NCI-H2227 (cell line): ENCODE results near the gene CASP2.

Experiments used
- DNase-seq: peaks from one replicate; lab custom pipeline; 2025; ENCODE audit not compliant: unreplicated experiment; lab: John Stamatoyannopoulos, UW

The CASP2 gene

DNA sequence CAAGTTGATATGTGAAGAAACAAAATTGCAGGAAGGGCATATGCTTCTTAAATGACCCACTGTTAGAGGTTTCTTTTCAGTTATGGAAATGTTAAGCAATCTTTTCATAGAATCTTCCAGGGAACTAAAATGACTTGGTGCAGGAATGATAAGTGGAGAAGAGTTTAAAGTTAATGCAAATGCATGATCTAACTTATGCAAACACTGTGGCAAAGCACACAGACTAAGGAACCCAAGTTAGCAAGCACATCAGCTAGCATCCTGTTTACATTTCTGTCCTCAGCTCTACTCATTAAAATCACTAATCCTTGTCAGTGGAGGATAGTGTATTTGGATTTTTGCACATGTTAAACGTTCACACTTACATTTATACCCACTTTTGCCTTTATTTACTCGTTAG lies 37.1 kb downstream of the CASP2 start:
- DNase-seq = no peak

DNA sequence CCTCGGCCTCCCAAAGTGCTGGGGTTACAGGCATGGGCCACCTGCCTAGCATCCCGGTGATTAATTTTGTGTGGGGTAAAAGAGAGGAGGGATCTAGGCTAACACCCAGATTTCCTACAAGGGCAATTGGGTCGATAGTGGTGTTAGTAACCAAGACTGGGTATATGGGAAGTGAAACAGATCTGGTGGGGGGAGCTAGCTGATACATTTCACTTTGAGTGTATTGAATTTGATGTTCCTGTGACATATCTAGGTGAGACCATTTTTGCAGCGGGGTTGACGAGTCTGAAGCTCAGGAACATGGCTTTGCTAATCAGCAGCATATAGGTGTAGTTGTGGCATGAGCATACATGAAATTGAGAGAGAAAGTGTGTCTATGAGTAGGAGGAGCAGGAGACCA lies 39.8 kb downstream of the CASP2 start:
- no peak for DNase-seq

DNA sequence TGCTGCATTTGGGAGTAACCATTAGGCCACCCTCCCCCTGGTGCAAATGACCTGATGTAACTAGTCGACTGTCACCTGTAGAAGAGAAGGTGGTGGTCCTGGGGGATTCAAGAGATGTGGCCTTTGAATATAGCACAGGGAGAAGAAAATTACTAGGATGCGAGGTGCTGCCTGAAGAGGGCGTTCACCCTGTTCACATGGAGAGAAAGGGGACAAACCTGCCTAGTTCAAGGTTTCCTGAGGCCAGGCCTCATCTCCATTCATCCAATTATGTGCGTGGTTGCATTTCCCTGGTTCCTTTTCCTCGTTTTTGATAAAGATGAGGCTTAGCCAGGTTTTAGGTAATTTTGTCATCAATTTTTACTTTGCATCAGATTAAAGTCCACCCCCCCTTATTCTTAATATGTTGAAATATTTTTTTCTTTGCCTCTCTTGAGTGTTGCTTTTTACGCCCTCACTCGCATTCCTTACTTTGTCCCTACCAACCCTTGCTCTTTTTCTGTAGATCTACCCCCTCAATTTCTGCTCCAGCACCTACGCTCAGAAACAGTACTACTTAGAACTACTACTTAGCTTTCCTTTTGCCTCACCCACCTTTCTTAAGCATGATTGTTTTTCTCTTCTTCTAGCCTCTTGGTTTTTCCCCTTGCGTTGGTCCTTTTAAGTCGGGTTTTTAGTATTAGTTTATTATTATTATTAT lies 41.5 kb downstream of the CASP2 start:
- no peak for DNase-seq

DNA sequence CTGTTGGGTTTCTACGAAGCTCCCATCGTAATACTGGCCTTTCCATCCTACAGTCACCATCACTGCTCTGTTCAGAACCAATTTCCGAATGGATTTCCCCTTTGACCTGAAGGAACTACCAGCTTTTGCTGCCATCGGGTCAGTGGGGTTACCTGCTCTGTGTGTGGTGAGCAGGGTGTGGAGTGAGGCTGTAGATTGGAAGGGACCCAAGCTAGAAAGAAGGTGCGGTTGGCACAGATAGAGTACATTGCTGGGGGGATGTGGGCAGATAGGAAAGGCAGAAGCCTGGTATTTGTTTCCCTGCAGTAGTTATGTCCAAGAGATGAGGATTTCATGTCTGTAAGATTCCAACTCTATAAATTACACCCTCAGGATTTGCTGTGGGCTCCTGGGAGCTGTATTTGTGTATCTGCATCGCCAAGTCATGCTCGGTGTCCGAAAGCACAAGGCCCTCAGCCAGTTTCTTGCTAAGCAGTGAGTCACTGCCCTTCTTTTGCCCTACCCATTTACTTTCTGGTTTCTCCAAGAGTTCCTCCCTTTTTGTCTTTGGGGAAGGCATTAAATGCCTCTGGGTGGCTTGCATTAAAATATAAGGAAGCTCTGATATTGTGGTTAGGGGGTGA lies 43.1 kb downstream of the CASP2 start:
- DNase-seq = no peak

DNA sequence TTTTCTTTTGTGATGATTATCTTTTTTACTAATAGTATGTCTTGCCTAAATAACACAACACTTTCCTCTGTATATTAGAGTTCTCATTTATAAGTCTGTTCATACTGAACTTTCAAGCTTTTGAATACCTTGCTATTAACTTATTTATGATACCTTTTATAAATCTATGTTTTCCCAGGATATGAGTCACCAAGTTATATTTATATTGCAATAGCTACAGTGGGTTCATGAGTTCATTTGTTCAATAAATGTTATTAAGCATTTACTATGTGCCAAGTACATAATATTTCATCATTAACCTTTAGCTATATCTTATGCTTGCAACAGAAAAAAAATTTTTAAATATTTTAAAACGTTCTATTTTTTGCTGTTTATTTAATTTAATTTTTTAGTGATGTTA lies 46.1 kb downstream of the CASP2 start:
- no peak for DNase-seq

DNA sequence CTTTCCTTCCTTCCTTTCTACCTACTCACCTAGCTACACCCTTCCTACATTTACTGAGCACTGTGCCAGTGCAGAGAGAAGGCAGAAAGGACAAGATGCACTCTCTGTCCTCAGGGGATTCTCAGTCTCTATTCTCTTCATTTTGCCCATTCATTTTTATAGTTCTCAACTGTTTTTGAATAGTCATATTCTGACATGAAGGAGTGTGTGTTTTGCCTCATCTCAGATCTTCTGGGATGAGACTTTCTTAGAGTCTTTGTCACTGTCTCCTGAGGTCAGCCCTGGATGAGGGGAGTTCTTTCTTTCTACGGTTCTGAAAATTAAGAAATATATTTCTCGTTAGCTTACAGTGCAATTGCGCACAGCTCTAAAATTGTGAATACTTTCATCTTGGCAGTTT lies 49.1 kb downstream of the CASP2 start:
- no peak for DNase-seq

DNA sequence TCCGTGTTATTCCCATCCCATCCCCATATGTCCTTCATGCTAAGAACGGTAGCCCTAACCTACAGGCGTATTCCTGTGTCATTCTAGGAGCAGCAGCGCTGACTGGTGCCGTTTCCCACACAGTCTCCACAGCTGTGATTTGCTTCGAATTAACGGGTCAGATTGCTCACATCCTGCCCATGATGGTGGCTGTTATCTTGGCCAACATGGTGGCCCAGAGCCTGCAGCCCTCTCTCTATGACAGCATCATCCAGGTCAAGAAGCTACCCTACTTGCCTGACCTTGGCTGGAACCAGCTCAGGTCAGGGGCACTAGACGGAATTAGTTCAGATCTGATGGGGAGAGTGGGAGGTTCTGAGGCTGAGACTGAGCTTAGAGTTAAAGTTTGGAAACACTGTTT lies 53.7 kb downstream of the CASP2 start:
- DNase-seq = no peak

DNA sequence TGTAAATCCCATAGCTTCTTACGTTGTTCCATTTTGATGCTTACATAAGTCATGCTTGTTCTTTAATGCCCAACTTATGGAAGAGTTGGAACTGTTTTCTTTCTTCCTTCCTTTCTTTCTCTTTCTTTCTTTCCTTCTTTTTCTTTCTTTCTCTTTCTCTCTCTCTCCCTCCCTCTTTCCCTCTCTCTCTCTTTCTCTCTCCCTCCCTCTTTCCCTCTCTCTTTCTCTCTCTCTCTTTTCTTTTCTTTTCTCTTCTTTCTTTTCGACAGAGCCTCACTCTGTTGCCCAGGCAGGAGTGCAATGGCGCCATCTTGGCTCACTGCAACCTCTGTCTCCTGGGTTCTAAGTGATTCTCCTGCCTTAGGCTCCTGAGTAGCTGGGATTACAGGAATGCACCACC lies 55.4 kb downstream of the CASP2 start:
- DNase-seq = no peak

DNA sequence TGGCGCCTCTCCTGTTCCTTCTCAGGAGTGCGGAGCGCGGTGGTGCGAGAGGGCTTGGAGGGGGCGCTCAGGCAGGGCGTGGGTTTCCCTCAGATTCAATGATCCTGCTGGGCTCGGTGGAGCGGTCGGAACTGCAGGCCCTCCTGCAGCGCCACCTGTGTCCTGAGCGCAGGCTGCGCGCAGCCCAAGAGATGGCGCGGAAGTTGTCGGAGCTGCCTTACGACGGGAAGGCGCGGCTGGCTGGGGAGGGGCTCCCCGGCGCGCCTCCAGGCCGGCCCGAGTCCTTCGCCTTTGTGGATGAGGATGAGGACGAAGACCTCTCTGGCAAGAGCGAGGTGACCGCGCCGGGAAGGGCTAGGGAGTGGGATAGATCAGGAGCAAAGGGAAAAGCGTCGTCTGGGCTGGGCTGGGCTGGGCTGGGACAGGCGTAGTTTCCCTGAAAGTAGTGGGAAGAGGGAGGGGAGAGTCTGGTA lies 57.3 kb downstream of the CASP2 start:
- DNase-seq = peak; percentile 80

DNA sequence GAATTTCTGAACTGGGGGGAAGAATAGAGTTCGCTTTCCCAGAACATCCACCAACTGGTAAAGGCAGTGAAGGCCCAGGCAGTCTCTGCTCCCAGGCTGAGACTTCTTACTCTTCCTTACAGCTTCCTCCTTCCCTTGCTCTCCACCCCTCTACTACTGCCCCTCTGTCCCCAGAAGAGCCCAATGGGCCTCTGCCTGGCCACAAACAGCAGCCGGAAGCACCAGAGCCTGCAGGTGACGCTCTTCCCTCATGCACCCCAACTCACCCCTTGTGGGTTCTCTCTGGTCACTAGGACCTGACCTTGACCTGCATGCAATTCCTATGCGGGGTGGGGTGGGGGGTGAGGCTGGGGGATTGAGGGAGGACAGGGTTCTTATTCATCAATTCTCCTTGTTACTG lies 57.9 kb downstream of the CASP2 start:
- no peak for DNase-seq

DNA sequence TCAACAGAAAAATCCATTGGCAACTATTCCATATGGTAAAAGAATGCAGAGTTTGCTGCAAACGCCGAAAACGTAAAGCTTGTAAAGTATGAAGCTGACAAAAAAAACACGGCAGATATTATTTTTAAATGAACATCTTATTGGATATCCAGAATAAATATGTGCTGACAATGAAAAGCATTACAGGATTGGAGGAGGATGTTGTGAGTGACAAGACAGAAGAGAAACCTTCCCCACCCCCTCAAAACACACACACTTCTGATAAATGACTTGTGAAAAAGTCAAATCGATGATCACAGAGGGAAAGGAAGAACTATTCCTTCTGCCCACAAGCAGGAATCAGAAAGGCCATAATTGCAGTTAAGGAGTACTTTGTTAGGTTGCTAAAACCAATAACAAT lies 59.8 kb downstream of the CASP2 start:
- DNase-seq = no peak

DNA sequence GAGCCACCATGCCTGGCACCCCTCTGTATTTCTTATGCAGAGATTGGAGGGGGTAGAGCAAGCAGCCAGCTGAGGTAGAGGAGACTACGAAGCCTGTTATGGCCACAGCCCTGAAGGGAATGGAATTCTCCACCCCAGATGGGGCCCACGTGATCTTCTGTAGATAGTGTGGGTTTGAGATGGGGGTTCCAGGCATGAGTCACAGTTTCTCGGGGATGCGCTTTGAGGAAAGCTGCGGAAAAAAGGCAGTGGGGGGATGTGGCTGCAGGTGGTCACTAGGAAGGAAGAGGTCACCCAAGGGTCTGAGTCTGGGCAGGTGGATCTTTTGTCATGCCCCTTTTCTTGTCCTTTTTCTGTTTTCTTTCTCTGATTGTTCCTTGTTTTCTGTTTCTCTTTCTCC lies 62.9 kb downstream of the CASP2 start:
- no peak for DNase-seq

DNA sequence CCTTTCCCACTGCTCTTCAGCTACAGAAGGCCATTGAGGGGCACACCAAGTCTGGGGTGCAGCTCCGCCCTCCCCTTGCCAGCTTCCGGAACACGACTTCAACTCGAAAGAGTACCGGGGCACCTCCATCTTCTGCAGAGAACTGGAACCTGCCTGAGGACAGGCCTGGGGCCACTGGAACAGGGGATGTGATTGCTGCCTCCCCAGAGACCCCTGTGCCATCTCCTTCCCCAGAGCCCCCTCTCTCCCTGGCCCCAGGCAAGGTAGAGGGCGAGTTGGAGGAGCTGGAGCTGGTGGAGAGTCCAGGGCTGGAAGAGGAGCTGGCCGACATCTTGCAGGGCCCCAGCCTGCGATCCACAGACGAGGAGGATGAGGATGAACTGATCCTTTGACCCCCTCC lies 63.4 kb downstream of the CASP2 start:
- DNase-seq = no peak

DNA sequence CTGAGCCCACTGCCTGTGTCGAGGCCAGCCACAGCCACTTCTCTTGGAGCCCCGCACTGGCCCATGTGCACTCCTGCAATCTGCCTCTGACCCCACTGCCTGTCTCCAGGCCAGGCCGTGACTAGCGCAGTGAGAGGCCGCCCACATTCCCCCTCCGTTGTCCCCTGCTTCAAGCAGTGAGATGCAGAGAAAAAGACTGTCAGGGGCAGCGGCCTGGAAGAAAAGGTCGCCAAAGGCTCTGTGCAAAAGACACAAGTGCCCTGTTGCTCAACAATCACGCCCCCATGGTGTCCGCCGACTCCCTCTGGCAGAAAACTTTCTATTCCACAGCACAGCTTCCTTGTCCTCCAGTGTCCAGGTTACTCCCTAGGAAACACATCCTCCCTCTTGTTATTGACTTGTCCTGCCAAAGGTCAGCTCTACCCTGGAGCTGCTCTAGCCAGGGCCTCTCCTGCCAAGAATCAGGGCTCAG lies 64.4 kb downstream of the CASP2 start:
- no peak for DNase-seq

DNA sequence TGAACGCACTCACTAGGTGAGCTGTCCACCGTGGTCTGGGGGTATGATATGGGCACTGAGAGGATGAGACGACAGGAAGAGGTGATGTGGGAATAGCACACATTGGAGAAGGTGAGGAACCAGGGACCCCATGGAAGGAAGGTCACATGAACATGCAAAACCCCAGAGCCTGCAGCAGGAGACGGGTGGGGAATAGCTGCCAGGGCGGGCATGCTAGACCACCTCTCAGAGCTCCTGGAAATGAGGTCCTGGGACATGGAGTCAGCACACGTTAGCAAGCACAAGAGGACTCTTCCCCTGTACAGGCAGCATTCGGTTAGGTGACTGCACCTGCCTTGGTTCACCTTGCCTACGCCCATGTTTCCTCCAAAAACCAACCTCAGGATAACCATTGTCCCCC lies 66.2 kb downstream of the CASP2 start:
- no peak for DNase-seq

DNA sequence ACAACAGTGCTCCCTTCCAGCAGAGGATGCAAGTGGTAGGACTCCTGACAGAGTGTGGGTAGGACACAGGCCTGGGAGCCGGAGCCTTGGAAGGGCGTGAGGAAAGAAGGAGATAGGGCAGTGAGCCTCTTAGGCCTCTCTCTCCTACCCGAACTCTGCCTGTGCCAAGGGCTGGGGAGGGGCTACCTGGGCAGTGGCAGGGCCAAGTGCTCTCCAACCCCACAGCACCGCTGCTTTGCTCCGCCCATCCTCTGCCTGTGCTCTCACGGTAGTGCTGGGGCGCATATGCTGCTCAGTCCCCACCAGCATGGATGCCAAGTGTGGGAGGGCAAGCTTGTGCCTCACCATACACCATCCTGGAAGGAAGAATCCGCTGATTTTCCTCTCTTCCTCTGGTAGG lies 66.8 kb downstream of the CASP2 start:
- DNase-seq = no peak

DNA sequence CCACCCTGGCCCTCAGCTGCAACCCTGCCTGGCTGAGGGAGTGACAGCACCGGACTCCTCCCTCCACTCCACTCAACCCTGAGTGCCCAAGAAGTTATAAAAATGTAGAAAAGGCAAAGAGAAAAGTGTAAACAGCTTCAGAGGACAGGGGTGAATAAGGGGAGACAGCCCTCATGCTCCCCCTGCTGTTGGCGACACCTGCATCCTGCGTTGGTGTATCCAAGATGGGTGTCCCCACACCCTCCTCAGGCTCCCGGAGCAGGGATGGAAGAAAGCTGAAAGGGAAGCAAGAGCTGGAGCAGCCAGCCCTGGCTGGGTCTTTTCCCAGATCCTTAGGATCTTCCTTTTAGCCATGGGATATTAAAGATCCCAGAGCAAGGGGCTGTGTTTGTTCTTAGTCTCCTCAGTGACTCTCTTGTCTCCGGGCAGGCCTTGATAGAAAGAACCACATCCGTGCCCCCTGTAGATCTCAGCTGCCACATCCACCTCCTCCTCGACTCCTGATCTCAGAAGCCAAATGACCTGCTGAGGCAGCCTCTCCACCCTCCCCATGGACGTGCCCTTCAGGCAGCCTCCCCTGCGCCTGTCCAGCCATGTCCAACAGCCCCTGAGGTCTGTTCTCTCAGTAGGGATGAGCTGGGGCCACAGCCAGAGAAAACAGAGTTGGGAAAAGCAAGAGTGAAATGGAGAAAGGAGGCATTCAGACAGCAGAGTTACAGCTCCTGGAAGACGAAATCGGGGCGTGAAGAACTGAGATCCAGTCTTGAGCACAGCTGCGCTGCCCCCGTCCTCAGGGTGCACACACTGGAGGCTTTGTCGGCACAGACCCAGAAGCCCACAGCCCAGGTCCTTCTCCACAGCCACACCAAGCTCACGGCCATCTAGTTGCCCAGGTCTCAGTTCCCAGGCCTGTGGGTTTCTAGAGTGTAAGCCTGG lies 67.6 kb downstream of the CASP2 start:
- no peak for DNase-seq

DNA sequence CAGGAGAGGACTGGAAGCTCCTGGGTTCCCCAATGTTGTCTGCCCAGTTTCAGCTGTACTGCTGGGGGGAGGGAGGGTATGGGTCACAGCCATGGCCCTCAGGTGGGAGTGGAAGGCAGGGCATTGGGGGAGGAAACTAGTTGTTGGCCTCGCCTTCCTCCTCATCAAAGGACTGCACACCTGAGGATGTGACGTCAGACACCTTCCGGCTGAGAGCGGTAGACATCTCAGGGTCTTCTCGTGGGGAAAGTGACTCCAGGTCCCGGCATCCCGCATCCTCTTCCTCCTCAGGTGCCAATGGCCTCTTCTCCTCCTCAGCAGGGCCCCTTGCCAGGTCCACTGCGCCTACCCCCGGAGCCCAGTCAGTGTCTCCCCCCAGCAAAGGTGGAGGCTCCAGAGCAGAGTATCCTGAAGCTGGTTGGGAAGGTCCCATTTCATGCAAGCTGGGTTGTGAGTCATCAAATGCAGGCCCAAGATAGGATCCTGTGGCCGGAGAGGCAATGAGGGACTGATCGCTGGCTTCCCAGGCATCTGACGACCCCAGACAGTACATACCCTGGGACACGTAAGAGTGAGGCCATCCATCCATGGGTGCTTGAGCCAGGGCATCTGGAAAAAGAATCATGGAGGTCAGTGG lies 68.4 kb downstream of the CASP2 start:
- no peak for DNase-seq
